IMR-90 (cell line): Measurements from ENCODE around the gene CDC42BPA. TPM values are rescaled to one million over a fixed set of nuclear protein-coding genes. Genes with fewer than 3 reads are reported as not detected.

ENCODE experiments used
- ATAC-seq: fragments of 200-7000 bp; cut with Tn5 transposase; 2 replicates; pipeline ENCODE4 v1.9.1; 2020; ENCODE audit warnings: low read depth, mild to moderate bottlenecking, moderate library complexity
- BruUV-seq: library from RNA; stranded (reverse); fragments of 400-500 nt; replicated peaks from 2 replicates; lab custom pipeline; 2021; lab: Mats Ljungman, UMichigan
- CTCF ChIA-PET: fragments of 300-600 bp; formaldehyde crosslinking; extraction: SDS; loops from one replicate; lab custom pipeline; 2021; ENCODE audit warnings: antibody characterized with exemption; lab: Yijun Ruan, JAX
- POLR2A ChIA-PET: fragments of 300-600 bp; sonication (Branson Sonifier 250); formaldehyde crosslinking; loops from one replicate; lab custom pipeline; 2022; ENCODE audit warnings: antibody characterized with exemption; ENCODE audit not compliant: unreplicated experiment; lab: Charles Lee
- DNase-seq: peaks from one replicate; pipeline ENCODE4 v3.0.0; 2013
- H2AFZ ChIP-seq: replicated peaks from 2 replicates; pipeline ENCODE3; 2013; ENCODE audit warnings: low read length, mild to moderate bottlenecking; ENCODE audit not compliant: poor library complexity
- H2AK5ac ChIP-seq: 2 replicates; pipeline ENCODE4 v1.6.1; 2013; ENCODE audit warnings: low read depth, low read length, inconsistent platforms
- H2AK9ac ChIP-seq: replicated peaks from 2 replicates; pipeline ENCODE3; 2013; ENCODE audit warnings: mild to moderate bottlenecking, low read depth, low read length, moderate library complexity; ENCODE audit not compliant: poor library complexity
- H2BK120ac ChIP-seq: 2 replicates; pipeline ENCODE4 v1.6.1; 2013; ENCODE audit warnings: low read depth, low read length, inconsistent platforms
- H2BK15ac ChIP-seq: 3 replicates; pipeline ENCODE4 v1.6.1; 2013; ENCODE audit warnings: low read depth, low read length, inconsistent platforms
- H2BK20ac ChIP-seq: 2 replicates; pipeline ENCODE4 v1.6.1; 2013; ENCODE audit warnings: low read depth, mild to moderate bottlenecking, inconsistent platforms, low read length, moderate library complexity
- H2BK5ac ChIP-seq: 2 replicates; pipeline ENCODE4 v1.6.1; 2013; ENCODE audit warnings: mild to moderate bottlenecking, low read depth, low read length, inconsistent platforms; ENCODE audit not compliant: poor library complexity, severe bottlenecking
- H3K14ac ChIP-seq: replicated peaks from 2 replicates; pipeline ENCODE4 v1.6.1; 2013; ENCODE audit warnings: low read depth, low read length, inconsistent platforms
- H3K18ac ChIP-seq: 2 replicates; pipeline ENCODE4 v1.6.1; 2013; ENCODE audit warnings: low read depth, low read length, control low read depth
- H3K23ac ChIP-seq: 2 replicates; pipeline ENCODE4 v1.6.1; 2013; ENCODE audit warnings: low read depth, low read length, inconsistent platforms
- H3K27ac ChIP-seq: 2 replicates; pipeline ENCODE4 v1.5.1; 2013; ENCODE audit warnings: mild to moderate bottlenecking, control low read depth, low read length; ENCODE audit not compliant: insufficient read depth
- H3K27me3 ChIP-seq: 2 replicates; pipeline ENCODE4 v1.6.1; 2013; ENCODE audit warnings: low read length; ENCODE audit not compliant: control insufficient read depth, insufficient read depth
- H3K36me3 ChIP-seq: 2 replicates; pipeline ENCODE4 v1.6.1; 2013; ENCODE audit warnings: low read length, mixed read lengths; ENCODE audit not compliant: control insufficient read depth, insufficient read depth
- H3K4ac ChIP-seq: 2 replicates; pipeline ENCODE4 v1.6.1; 2013; ENCODE audit warnings: low read depth, low read length, inconsistent platforms
- H3K4me1 ChIP-seq: 2 replicates; pipeline ENCODE4 v1.6.1; 2013; ENCODE audit warnings: low read length, mixed read lengths; ENCODE audit not compliant: control insufficient read depth, insufficient read depth
- H3K4me2 ChIP-seq: 2 replicates; pipeline ENCODE4 v1.6.1; 2013; ENCODE audit warnings: low read depth, mild to moderate bottlenecking, control low read depth, low read length, moderate library complexity
- H3K4me3 ChIP-seq: 2 replicates; pipeline ENCODE4 v1.5.1; 2013; ENCODE audit warnings: low read depth, mild to moderate bottlenecking, control low read depth, low read length, moderate library complexity; ENCODE audit not compliant: insufficient read depth
- H3K56ac ChIP-seq: 2 replicates; pipeline ENCODE4 v1.6.1; 2013; ENCODE audit warnings: low read length, inconsistent platforms; ENCODE audit not compliant: insufficient read depth; ENCODE audit errors: extremely low read depth
- H3K79me1 ChIP-seq, 2 experiments: 2 replicates each; pipeline ENCODE4 v1.6.1; 2013; ENCODE audit warnings: low read length in 2 of 2, inconsistent platforms in 1 of 2, low read depth in 1 of 2
- H3K9ac ChIP-seq: 2 replicates; pipeline ENCODE4 v1.6.1; 2013; ENCODE audit warnings: low read depth, low read length, control low read depth
- H3K9me1 ChIP-seq: 2 replicates; pipeline ENCODE4 v1.6.1; 2013; ENCODE audit warnings: low read length, inconsistent platforms; ENCODE audit not compliant: insufficient read depth
- H3K9me3 ChIP-seq: 2 replicates; pipeline ENCODE4 v1.6.1; 2013; ENCODE audit warnings: low read length; ENCODE audit not compliant: control insufficient read depth, insufficient read depth
- H4K20me1 ChIP-seq: 2 replicates; pipeline ENCODE4 v1.6.1; 2013; ENCODE audit warnings: low read length, inconsistent platforms; ENCODE audit not compliant: insufficient read depth
- H4K5ac ChIP-seq: 2 replicates; pipeline ENCODE4 v1.6.1; 2013; ENCODE audit warnings: mild to moderate bottlenecking, low read depth, low read length, control low read depth
- H4K8ac ChIP-seq, 2 experiments: 2 replicates each; pipeline ENCODE4 v1.6.1; 2013; ENCODE audit warnings: low read depth in 2 of 2, low read length in 2 of 2, control low read depth in 1 of 2, inconsistent platforms in 1 of 2
- H4K91ac ChIP-seq: 2 replicates; pipeline ENCODE4 v1.6.1; 2013; ENCODE audit warnings: low read depth, low read length, inconsistent platforms; ENCODE audit not compliant: insufficient read depth
- BHLHE40 ChIP-seq: fragments of 150-350 bp; IDR thresholded peaks from 2 replicates; pipeline ENCODE4 v1.6.1; 2016; ENCODE audit warnings: mild to moderate bottlenecking, low read depth, low read length
- CEBPB ChIP-seq: IDR thresholded peaks from 2 replicates; pipeline ENCODE4 v1.6.1; 2012; ENCODE audit warnings: low read depth, low read length, improper control_type of control experiment
- CHD1 ChIP-seq: IDR thresholded peaks from 2 replicates; pipeline ENCODE4 v1.6.1; 2012; ENCODE audit warnings: low read depth, low read length, improper control_type of control experiment
- CTCF ChIP-seq: conservative IDR thresholded peaks from 2 replicates; pipeline ENCODE4 v1.5.1; 2012; ENCODE audit warnings: mild to moderate bottlenecking, low read depth, low read length, improper control_type of control experiment
- FOS ChIP-seq: fragments of 150-350 bp; IDR thresholded peaks from 2 replicates; pipeline ENCODE4 v1.6.1; 2016; ENCODE audit warnings: low read depth, low read length
- MAFK ChIP-seq: IDR thresholded peaks from 2 replicates; pipeline ENCODE4 v1.6.1; 2012; ENCODE audit warnings: low read depth, low read length, improper control_type of control experiment
- MAZ ChIP-seq: IDR thresholded peaks from 2 replicates; pipeline ENCODE4 v1.6.1; 2012; ENCODE audit warnings: low read depth, mild to moderate bottlenecking, low read length, improper control_type of control experiment, moderate library complexity, borderline replicate concordance
- MXI1 ChIP-seq: IDR thresholded peaks from 2 replicates; pipeline ENCODE4 v1.6.1; 2012; ENCODE audit warnings: low read depth, mild to moderate bottlenecking, low read length, moderate library complexity, borderline replicate concordance
- NFE2L2 ChIP-seq: fragments of 150-350 bp; IDR thresholded peaks from 2 replicates; pipeline ENCODE4 v1.6.1; 2016; ENCODE audit warnings: low read depth, mild to moderate bottlenecking, low read length
- POLR2A ChIP-seq: IDR thresholded peaks from 2 replicates; pipeline ENCODE4 v1.6.1; 2012; ENCODE audit warnings: mild to moderate bottlenecking, low read depth, low read length
- RAD21 ChIP-seq: IDR thresholded peaks from 2 replicates; pipeline ENCODE4 v1.6.1; 2012; ENCODE audit warnings: low read length, improper control_type of control experiment
- RCOR1 ChIP-seq: IDR thresholded peaks from 2 replicates; pipeline ENCODE4 v1.6.1; 2012; ENCODE audit warnings: mild to moderate bottlenecking, low read length, improper control_type of control experiment; ENCODE audit not compliant: insufficient replicate concordance
- RFX5 ChIP-seq: IDR thresholded peaks from 2 replicates; pipeline ENCODE4 v1.8.0; 2012; ENCODE audit warnings: low read depth, mild to moderate bottlenecking, low read length, moderate library complexity
- SMC3 ChIP-seq: fragments of 150-350 bp; IDR thresholded peaks from 2 replicates; pipeline ENCODE4 v1.6.1; 2016; ENCODE audit warnings: low read depth, mild to moderate bottlenecking, antibody characterized with exemption, low read length, moderate library complexity
- WGBS, 2 experiments: methylation state at CpG; one replicate each; pipeline versions ENCODE4 v1.1.5 to v1.1.7; 2013; ENCODE audit warnings: missing lambda C conversion rate in 2 of 2; ENCODE audit not compliant: insufficient read length in 1 of 2; ENCODE audit errors: extremely low coverage in 2 of 2; 5-methylcytosine and 5-hydroxymethylcytosine counted together
- dilution Hi-C: fragments of 300-500 bp; cut with HindIII; formaldehyde crosslinking; loops from one replicate; pipeline ENCODE4 v1.14.3; 2018; ENCODE audit warnings: low sequenced_read_pairs; ENCODE audit not compliant: unreplicated experiment
- in situ Hi-C: fragments of 300-500 bp; cut with MboI; formaldehyde crosslinking; loops from 3 replicates; pipeline ENCODE4 v1.14.3; 2019; ENCODE audit warnings: low sequenced_read_pairs, inconsistent platforms, mixed read lengths
- intact Hi-C: fragments of 100-400 bp; cut with micrococcal nuclease; formaldehyde crosslinking; loops from 2 replicates; pipeline ENCODE4 v1.10.0; 2022
- polyA plus RNA-seq, 3 experiments: library from polyadenylated mRNA; depleted of rRNA; stranded (reverse); fragments of >200 nt; gene quantifications; 2 replicates each; pipeline ENCODE4 v1.2.3, GENCODE V29; 2012; ENCODE audit warnings: low replicate concordance in 1 of 3
- total RNA-seq: library from RNA; depleted of rRNA; stranded (reverse); fragments of >200 nt; gene quantifications from 2 replicates; pipeline ENCODE4 v1.2.3, GENCODE V29; 2012
- TF ChIP-seq, protein P1 (sequence below): fragments of 150-350 bp; IDR thresholded peaks from 2 replicates; pipeline ENCODE4 v1.6.1; 2017; ENCODE audit warnings: mild to moderate bottlenecking, antibody characterized with exemption, low read length, low read depth
- TF ChIP-seq, protein P2 (sequence below): fragments of 150-350 bp; IDR thresholded peaks from 2 replicates; pipeline ENCODE4 v1.6.1; 2016; ENCODE audit warnings: low read depth, mild to moderate bottlenecking, low read length, moderate library complexity, borderline replicate concordance

The CDC42BPA gene
- total and polyA plus RNA-seq, 2 of the 4 experiments (the other 2 are of a cell fraction) = 9.4 to 27.8 TPM

- BruUV-seq = no TSS peak
- CTCF ChIA-PET = no interaction called here
- H3K4me2 ChIP-seq = no peak overlapping the region
- no peaks in the 10 kb centered on the region for H3K36me3 ChIP-seq
- in situ Hi-C loops = no loop called here
- no peak overlapping the region for H4K91ac ChIP-seq
- no peak overlapping the region for H2AK5ac ChIP-seq
- no peak overlapping the region for H2AK9ac ChIP-seq
- no peaks in the 10 kb centered on the region for H3K27me3 ChIP-seq
- no peaks in the 10 kb centered on the region for H4K20me1 ChIP-seq
- H3K9me1 ChIP-seq = no peaks in the 10 kb centered on the region; the same call in 1 of the 2 replicates
- no peak overlapping the region for H2AFZ ChIP-seq
- H3K14ac ChIP-seq = no peak overlapping the region
- dilution Hi-C loops = no loop called here
- POLR2A ChIA-PET = no interaction called here
- no peak overlapping the region for H2BK5ac ChIP-seq
- no peaks in the 10 kb centered on the region for H3K9me3 ChIP-seq
- no peak overlapping the region for H3K4ac ChIP-seq
- no peak overlapping the region for H3K27ac ChIP-seq
- WGBS, 2 experiments = 100% methylated on average over 1 of the region's 2 CpGs; no CpG with 5 or more reads in 1 of the 2 experiments
- H3K9ac ChIP-seq = no peak overlapping the region
- no peak overlapping the region for H4K8ac ChIP-seq
- no peak overlapping the region for H2BK120ac ChIP-seq
- H2BK20ac ChIP-seq = no peak overlapping the region
- H3K4me1 ChIP-seq = peaks cover 6% of the 10 kb centered on the region; the same call in 1 of the 2 replicates
- no peak overlapping the region for H3K18ac ChIP-seq
- no peak overlapping the region for H3K23ac ChIP-seq
- no peak overlapping the region for H2BK15ac ChIP-seq
- no peak overlapping the region for H4K5ac ChIP-seq
- H3K79me1 ChIP-seq = no peaks in the 10 kb centered on the region
- no peak overlapping the region for H3K56ac ChIP-seq
- ATAC-seq (no peak), DNase-seq (no peak)
- no peak overlapping the region for H3K4me3 ChIP-seq
- TF ChIP-seq CTCF (no peak), NFE2L2 (no peak), MAFK (no peak), MAZ (no peak), RFX5 (no peak), RCOR1 (no peak), CHD1 (no peak), FOS (no peak), POLR2A (no peak), BHLHE40 (no peak), SMC3 (no peak), CEBPB (no peak), MXI1 (no peak), RAD21 (no peak)
- TF ChIP-seq, protein P1, sequence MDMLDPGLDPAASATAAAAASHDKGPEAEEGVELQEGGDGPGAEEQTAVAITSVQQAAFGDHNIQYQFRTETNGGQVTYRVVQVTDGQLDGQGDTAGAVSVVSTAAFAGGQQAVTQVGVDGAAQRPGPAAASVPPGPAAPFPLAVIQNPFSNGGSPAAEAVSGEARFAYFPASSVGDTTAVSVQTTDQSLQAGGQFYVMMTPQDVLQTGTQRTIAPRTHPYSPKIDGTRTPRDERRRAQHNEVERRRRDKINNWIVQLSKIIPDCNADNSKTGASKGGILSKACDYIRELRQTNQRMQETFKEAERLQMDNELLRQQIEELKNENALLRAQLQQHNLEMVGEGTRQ = no peak
- TF ChIP-seq, protein P2, sequence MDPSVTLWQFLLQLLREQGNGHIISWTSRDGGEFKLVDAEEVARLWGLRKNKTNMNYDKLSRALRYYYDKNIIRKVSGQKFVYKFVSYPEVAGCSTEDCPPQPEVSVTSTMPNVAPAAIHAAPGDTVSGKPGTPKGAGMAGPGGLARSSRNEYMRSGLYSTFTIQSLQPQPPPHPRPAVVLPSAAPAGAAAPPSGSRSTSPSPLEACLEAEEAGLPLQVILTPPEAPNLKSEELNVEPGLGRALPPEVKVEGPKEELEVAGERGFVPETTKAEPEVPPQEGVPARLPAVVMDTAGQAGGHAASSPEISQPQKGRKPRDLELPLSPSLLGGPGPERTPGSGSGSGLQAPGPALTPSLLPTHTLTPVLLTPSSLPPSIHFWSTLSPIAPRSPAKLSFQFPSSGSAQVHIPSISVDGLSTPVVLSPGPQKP = no peak
- intact Hi-C loops = no loop called here
These were observed 370.2 kb downstream of the CDC42BPA start for GRCh38 chr1:226948051-226948450.
